TTC549 (cell line): ENCODE measurements around the gene OR8K5.
"Not testable (repeated sequence)": the region's sequence is repeated elsewhere in the genome, so short reads cannot be mapped to it uniquely, and the experiment has no call there.

ENCODE experiments used
- FAIRE-seq: peaks from 2 replicates; lab custom pipeline; 2012; peaks lifted over from hg19 to GRCh38; lab: Jason Lieb, UNC

The OR8K5 gene

GRCh38 chr11:56160217-56160616, at the start of gene OR8K5:
Gene OR8K5 (minus strand): TSS chr11:56160317. CDS start chr11:56160317, 0 bp downstream.
- no peak for FAIRE-seq

GRCh38 chr11:56207790-56208189, 47.7 kb upstream of the OR8K5 start:
- no peak for FAIRE-seq

GRCh38 chr11:56197367-56197766, 37.2 kb upstream of the OR8K5 start:
- no peak for FAIRE-seq

- FAIRE-seq: no peak
Observed at GRCh38 chr11:56196705-56197104, 36.6 kb upstream of the OR8K5 start.

- FAIRE-seq: no peak
Observed at GRCh38 chr11:56188602-56189001, 28.5 kb upstream of the OR8K5 start.

GRCh38 chr11:56183459-56183858, 23.3 kb upstream of the OR8K5 start:
- no peak for FAIRE-seq

GRCh38 chr11:56176318-56176717, 16.2 kb upstream of the OR8K5 start, which contains the start of gene OR5J2:
Gene OR5J2 (plus strand): TSS chr11:56176618. CDS start chr11:56176618, 0 bp downstream.
- FAIRE-seq: no peak

- FAIRE-seq: no peak
Observed at GRCh38 chr11:56172256-56172830, 12.2 kb upstream of the OR8K5 start.

- no peak for FAIRE-seq
Observed at GRCh38 chr11:56163804-56164203, 3.7 kb upstream of the OR8K5 start.

- no peak for FAIRE-seq
Observed at GRCh38 chr11:56152333-56152732, 7.8 kb downstream of the OR8K5 start.

- no peak for FAIRE-seq
Observed at GRCh38 chr11:56151376-56151775, 8.7 kb downstream of the OR8K5 start.

GRCh38 chr11:56143681-56144080, 16.4 kb downstream of the OR8K5 start:
- FAIRE-seq: not testable (repeated sequence)

- no peak for FAIRE-seq
Observed at GRCh38 chr11:56140151-56140661, 19.9 kb downstream of the OR8K5 start, which contains the start of gene OR8J3. Gene OR8J3 (minus strand): TSS chr11:56140201. CDS start chr11:56137718, 2,483 bp downstream.

GRCh38 chr11:56122073-56122472, 38.0 kb downstream of the OR8K5 start, which contains the start of gene OR8H3:
Gene OR8H3 (plus strand): TSS chr11:56122373. CDS start chr11:56122373, 0 bp downstream.
- FAIRE-seq: no peak
